T-helper 1 cell (primary cell): ENCODE data around the gene MMP15.

Experiments
- DNase-seq, 5 donors: peaks; one replicate each; pipeline ENCODE4 v3.0.0-alpha.2; 2012 to 2020

MMP15 gene

GRCh38 chr16:58019866-58020538, 5.6 kb upstream of the MMP15 start:
- DNase-seq: no peak

- peak in 3 of 5 donors; percentile 37 to 58 (median 46) for DNase-seq
Observed at GRCh38 chr16:58020628-58021521, 4.7 kb upstream of the MMP15 start.

- no peak for DNase-seq
Observed at GRCh38 chr16:58021661-58022551, 3.6 kb upstream of the MMP15 start.

- no peak for DNase-seq
Observed at GRCh38 chr16:58022601-58023371, 2.8 kb upstream of the MMP15 start.

- DNase-seq: peak in 2 of 5 donors; percentile 6 to 20
Observed at GRCh38 chr16:58024486-58025350, 836 bp upstream of the MMP15 start.

GRCh38 chr16:58026139-58026704, 668 bp downstream of the MMP15 start:
- no peak for DNase-seq

- no peak for DNase-seq
Observed at GRCh38 chr16:58026705-58027160, 1.2 kb downstream of the MMP15 start.

GRCh38 chr16:58027161-58027915, 1.8 kb downstream of the MMP15 start:
- DNase-seq: no peak

- DNase-seq: no peak
Observed at GRCh38 chr16:58027916-58028455, 2.4 kb downstream of the MMP15 start.

- no peak for DNase-seq
Observed at GRCh38 chr16:58028541-58029070, 3.1 kb downstream of the MMP15 start.

- DNase-seq: no peak
Observed at GRCh38 chr16:58029410-58029809, 3.9 kb downstream of the MMP15 start.

- DNase-seq: no peak
Observed at GRCh38 chr16:58030136-58030840, 4.7 kb downstream of the MMP15 start.

- DNase-seq: no peak
Observed at GRCh38 chr16:58031016-58031800, 5.7 kb downstream of the MMP15 start.

- no peak for DNase-seq
Observed at GRCh38 chr16:58032710-58033293, 7.2 kb downstream of the MMP15 start.

- no peak for DNase-seq
Observed at GRCh38 chr16:58034128-58034685, 8.7 kb downstream of the MMP15 start.

- DNase-seq: no peak
Observed at GRCh38 chr16:58034774-58035173, 9.2 kb downstream of the MMP15 start.
